Mesenchymal stem cell (in vitro differentiated cells and primary cell): ENCODE measurements around the gene KCNAB2.
"Not testable (repeated sequence)": the region's sequence is repeated elsewhere in the genome, so short reads cannot be mapped to it uniquely, and the experiment has no call there.

Experiments
- DNase-seq: peaks from one replicate; pipeline ENCODE4 v3.0.0-alpha.2; 2013
- H2AFZ ChIP-seq: one replicate; pipeline ENCODE4 v1.6.1; 2013; ENCODE audit warnings: low read depth, mild to moderate bottlenecking, control low read depth, inconsistent platforms, low read length, moderate library complexity
- H2AK5ac ChIP-seq: 2 replicates; pipeline ENCODE4 v1.6.1; 2013; ENCODE audit warnings: low read length, moderate library complexity, mild to moderate bottlenecking, inconsistent platforms; ENCODE audit not compliant: severe bottlenecking
- H2BK120ac ChIP-seq: one replicate; pipeline ENCODE4 v1.6.1; 2013; ENCODE audit warnings: low read depth, mild to moderate bottlenecking, inconsistent platforms, low read length, moderate library complexity
- H2BK12ac ChIP-seq, 2 experiments: one replicate each; pipeline ENCODE4 v1.6.1; 2013; ENCODE audit warnings: inconsistent platforms in 2 of 2, low read length in 2 of 2, mild to moderate bottlenecking in 2 of 2, moderate library complexity in 2 of 2, control low read depth in 1 of 2
- H2BK15ac ChIP-seq: one replicate; pipeline ENCODE4 v1.6.1; 2013; ENCODE audit warnings: mild to moderate bottlenecking, low read depth, inconsistent platforms; ENCODE audit not compliant: poor library complexity, severe bottlenecking
- H2BK5ac ChIP-seq: 2 replicates; pipeline ENCODE4 v1.6.1; 2013; ENCODE audit warnings: low read depth, mild to moderate bottlenecking, low read length, control low read depth, inconsistent platforms; ENCODE audit not compliant: poor library complexity, severe bottlenecking
- H3K14ac ChIP-seq, 2 experiments: one replicate each; pipeline ENCODE4 v1.6.1; 2013; ENCODE audit warnings: inconsistent platforms in 2 of 2, low read length in 2 of 2, control low read depth in 1 of 2, mild to moderate bottlenecking in 1 of 2, moderate library complexity in 1 of 2
- H3K18ac ChIP-seq, 2 experiments: one replicate each; pipeline ENCODE4 v1.6.1; 2013; ENCODE audit warnings: inconsistent platforms in 2 of 2, low read length in 2 of 2, control low read depth in 1 of 2, low read depth in 1 of 2, mild to moderate bottlenecking in 1 of 2
- H3K23ac ChIP-seq, 2 experiments: one replicate each; pipeline ENCODE4 v1.6.1; 2013; ENCODE audit warnings: inconsistent platforms in 2 of 2, low read length in 2 of 2, mild to moderate bottlenecking in 2 of 2, moderate library complexity in 2 of 2, control low read depth in 1 of 2
- H3K27ac ChIP-seq: 2 replicates; pipeline ENCODE4 v1.5.1; 2013; ENCODE audit warnings: mild to moderate bottlenecking, moderate library complexity, low read length, control low read depth, inconsistent platforms; ENCODE audit not compliant: poor library complexity, severe bottlenecking
- H3K27me3 ChIP-seq, 2 experiments: 2 replicates each; pipeline versions ENCODE4 v1.6.1 to v1.7.0; 2013; ENCODE audit warnings: low read length in 2 of 2, mild to moderate bottlenecking in 2 of 2, moderate library complexity in 2 of 2, control low read depth in 1 of 2, inconsistent platforms in 1 of 2; ENCODE audit not compliant: control insufficient read depth in 1 of 2, insufficient read depth in 1 of 2
- H3K36me3 ChIP-seq, 2 experiments: 2 replicates each; pipeline versions ENCODE4 v1.6.1 to v1.7.0; 2013; ENCODE audit warnings: low read length in 2 of 2, control low read depth in 1 of 2, inconsistent platforms in 1 of 2, low read depth in 1 of 2, mild to moderate bottlenecking in 1 of 2; ENCODE audit not compliant: insufficient read depth in 2 of 2, control insufficient read depth in 1 of 2
- H3K4ac ChIP-seq, 2 experiments: one replicate each; pipeline ENCODE4 v1.6.1; 2013; ENCODE audit warnings: inconsistent platforms in 2 of 2, low read length in 2 of 2, mild to moderate bottlenecking in 2 of 2, moderate library complexity in 2 of 2, control low read depth in 1 of 2, low read depth in 1 of 2
- H3K4me1 ChIP-seq: 2 replicates; pipeline ENCODE4 v1.6.1; 2013; ENCODE audit warnings: low read depth, low read length, control low read depth; ENCODE audit not compliant: control insufficient read depth, insufficient read depth
- H3K4me2 ChIP-seq: 2 replicates; pipeline ENCODE4 v1.6.1; 2013; ENCODE audit warnings: low read length, mild to moderate bottlenecking, inconsistent platforms; ENCODE audit not compliant: poor library complexity, severe bottlenecking
- H3K4me3 ChIP-seq, 2 experiments: 2 replicates each; pipeline versions ENCODE4 v1.5.1 to v1.7.0; 2013; ENCODE audit warnings: low read length in 2 of 2, mild to moderate bottlenecking in 2 of 2, control low read depth in 1 of 2, low read depth in 1 of 2; ENCODE audit not compliant: insufficient read depth in 1 of 2
- H3K79me1 ChIP-seq: replicated peaks from 2 replicates; pipeline ENCODE4 v1.6.1; 2013; ENCODE audit warnings: mild to moderate bottlenecking, control low read depth, low read length, inconsistent platforms; ENCODE audit not compliant: poor library complexity, severe bottlenecking
- H3K9ac ChIP-seq: 2 replicates; pipeline ENCODE4 v1.7.0; 2013; ENCODE audit warnings: mild to moderate bottlenecking, low read length, moderate library complexity
- H3K9me3 ChIP-seq: 2 replicates; pipeline ENCODE4 v1.7.0; 2013; ENCODE audit warnings: mild to moderate bottlenecking, low read length; ENCODE audit not compliant: control insufficient read depth
- H4K8ac ChIP-seq: one replicate; pipeline ENCODE4 v1.6.1; 2013; ENCODE audit warnings: inconsistent platforms, mild to moderate bottlenecking, low read length, moderate library complexity
- H4K91ac ChIP-seq: one replicate; pipeline ENCODE4 v1.6.1; 2013; ENCODE audit warnings: mild to moderate bottlenecking, low read length, inconsistent platforms
- WGBS: methylation state at CpG from one replicate; pipeline ENCODE4 v1.1.7; 2013; ENCODE audit warnings: mixed read lengths; 5-methylcytosine and 5-hydroxymethylcytosine counted together

KCNAB2 gene

DNA sequence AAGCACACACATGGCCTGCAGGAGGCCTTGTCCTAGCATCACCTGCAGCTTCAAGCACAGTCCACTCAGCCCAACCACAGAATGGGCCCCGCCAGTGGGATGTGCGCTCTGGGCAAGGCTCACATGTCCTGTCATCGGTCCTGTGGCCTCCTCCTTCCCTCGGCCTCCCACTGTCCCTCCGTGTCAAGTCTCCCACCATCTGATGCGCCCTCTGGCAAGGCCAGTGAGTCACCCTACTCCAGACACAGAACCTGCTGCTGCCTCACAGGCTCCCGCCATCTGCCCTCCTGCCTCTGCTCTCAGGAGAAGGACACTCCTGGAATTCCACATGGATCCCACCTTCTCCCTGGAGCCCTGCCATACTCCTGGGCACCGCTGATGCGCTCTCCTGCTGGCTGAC, 14.2 kb downstream of the KCNAB2 start:
- H2BK5ac ChIP-seq: no peak overlapping the region
- peaks cover 39 to 49% of the 10 kb centered on the region in 2 experiments for H3K27me3 ChIP-seq
- WGBS: 83% methylated on average over 9 of the region's 9 CpGs
- no peak overlapping the region for H4K91ac ChIP-seq
- no peak overlapping the region for H2BK120ac ChIP-seq
- no peak for DNase-seq
- no peak overlapping the region for H3K4ac ChIP-seq
- H3K14ac ChIP-seq: no peak overlapping the region
- no peak overlapping the region for H4K8ac ChIP-seq
- no peak overlapping the region for H2AK5ac ChIP-seq
- H3K79me1 ChIP-seq: no peaks in the 10 kb centered on the region
- no peaks in the 10 kb centered on the region for H3K36me3 ChIP-seq
- no peaks in the 10 kb centered on the region for H3K9me3 ChIP-seq
- H3K4me1 ChIP-seq: no peaks in the 10 kb centered on the region
- no peak overlapping the region for H3K18ac ChIP-seq
- H3K4me2 ChIP-seq: no peak overlapping the region
- no peak overlapping the region for H3K9ac ChIP-seq
- H3K4me3 ChIP-seq: no peak overlapping the region
- H2AFZ ChIP-seq: no peak overlapping the region
- H2BK12ac ChIP-seq: no peak overlapping the region
- no peak overlapping the region for H3K23ac ChIP-seq
- H3K27ac ChIP-seq: no peak overlapping the region
- no peak overlapping the region for H2BK15ac ChIP-seq

DNA sequence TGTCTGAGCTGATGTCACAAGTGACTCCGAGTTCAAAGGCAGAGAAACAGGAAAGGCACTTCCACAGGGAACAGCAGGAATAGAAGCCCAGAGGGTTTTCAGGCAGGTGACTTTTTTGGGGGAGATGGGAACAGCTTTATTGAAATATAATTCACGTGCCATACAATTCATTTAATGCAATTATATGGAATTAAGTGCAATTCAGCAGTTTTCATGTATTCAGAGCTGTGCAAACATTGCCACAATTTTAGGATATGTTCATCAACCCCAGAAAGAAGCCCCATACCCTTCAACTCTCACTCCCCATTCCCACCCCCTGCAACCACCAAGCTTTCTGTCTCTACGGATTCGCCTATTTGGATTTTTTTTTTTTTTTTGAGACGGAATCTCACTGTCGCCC, 17.0 kb downstream of the KCNAB2 start:
- Histone ChIP-seq H3K4ac (no peak overlapping the region), H2BK5ac (no peak overlapping the region), H2BK120ac (no peak overlapping the region), H3K9ac (no peak overlapping the region), H3K18ac (no peak overlapping the region), H2AFZ (no peak overlapping the region), H2BK12ac (no peak overlapping the region), H4K8ac (no peak overlapping the region), H3K27me3 (peaks cover 42 to 49% of the 10 kb centered on the region in 2 experiments), H3K4me1 (no peaks in the 10 kb centered on the region), H3K14ac (no peak overlapping the region), H3K9me3 (no peaks in the 10 kb centered on the region), H3K79me1 (no peaks in the 10 kb centered on the region), H3K4me2 (no peak overlapping the region), H2AK5ac (no peak overlapping the region), H3K4me3 (no peak overlapping the region), H3K23ac (no peak overlapping the region), H3K36me3 (no peaks in the 10 kb centered on the region), H2BK15ac (no peak overlapping the region), H4K91ac (no peak overlapping the region), H3K27ac (no peak overlapping the region)
- 84% methylated on average over 5 of the region's 6 CpGs for WGBS
- no peak for DNase-seq

DNA sequence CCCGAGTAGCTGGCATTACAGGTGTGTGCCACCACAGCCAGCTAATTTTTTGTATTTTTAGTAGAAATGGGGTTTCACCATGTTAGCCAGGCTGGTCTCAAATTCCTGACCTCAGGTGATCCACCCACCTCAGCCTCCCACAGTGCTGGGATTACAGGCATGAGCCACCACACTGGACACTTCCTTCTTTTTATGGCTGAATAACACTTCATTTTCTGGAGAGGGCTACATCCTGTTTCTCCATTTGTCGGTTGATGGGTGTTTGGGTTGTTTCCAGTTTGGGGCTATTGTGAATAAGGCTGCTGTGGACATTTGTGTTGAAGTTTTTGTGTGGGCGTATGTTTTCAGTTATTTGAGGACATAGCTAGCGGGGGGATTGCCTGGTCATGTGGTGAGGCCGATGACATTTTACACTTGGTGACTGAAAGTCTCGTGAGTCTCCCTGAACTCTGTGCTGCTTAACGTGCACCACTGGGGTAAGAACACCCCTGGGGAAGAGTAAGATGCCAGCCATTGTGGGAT, 17.9 kb downstream of the KCNAB2 start:
- not testable (repeated sequence) for H3K14ac ChIP-seq, H3K27ac ChIP-seq, H3K79me1 ChIP-seq, H2BK15ac ChIP-seq, DNase-seq, H3K9ac ChIP-seq, H3K9me3 ChIP-seq, H2BK120ac ChIP-seq, H2AFZ ChIP-seq, H3K4ac ChIP-seq, H2AK5ac ChIP-seq, H4K91ac ChIP-seq, H4K8ac ChIP-seq, H3K4me3 ChIP-seq, H3K18ac ChIP-seq, H3K36me3 ChIP-seq, H3K4me2 ChIP-seq, H3K4me1 ChIP-seq, H3K23ac ChIP-seq, H2BK5ac ChIP-seq, H2BK12ac ChIP-seq
- H3K27me3 ChIP-seq: peaks cover 40 to 43% of the 10 kb centered on the region in 2 experiments
- 90% methylated on average over 6 of the region's 7 CpGs for WGBS

DNA sequence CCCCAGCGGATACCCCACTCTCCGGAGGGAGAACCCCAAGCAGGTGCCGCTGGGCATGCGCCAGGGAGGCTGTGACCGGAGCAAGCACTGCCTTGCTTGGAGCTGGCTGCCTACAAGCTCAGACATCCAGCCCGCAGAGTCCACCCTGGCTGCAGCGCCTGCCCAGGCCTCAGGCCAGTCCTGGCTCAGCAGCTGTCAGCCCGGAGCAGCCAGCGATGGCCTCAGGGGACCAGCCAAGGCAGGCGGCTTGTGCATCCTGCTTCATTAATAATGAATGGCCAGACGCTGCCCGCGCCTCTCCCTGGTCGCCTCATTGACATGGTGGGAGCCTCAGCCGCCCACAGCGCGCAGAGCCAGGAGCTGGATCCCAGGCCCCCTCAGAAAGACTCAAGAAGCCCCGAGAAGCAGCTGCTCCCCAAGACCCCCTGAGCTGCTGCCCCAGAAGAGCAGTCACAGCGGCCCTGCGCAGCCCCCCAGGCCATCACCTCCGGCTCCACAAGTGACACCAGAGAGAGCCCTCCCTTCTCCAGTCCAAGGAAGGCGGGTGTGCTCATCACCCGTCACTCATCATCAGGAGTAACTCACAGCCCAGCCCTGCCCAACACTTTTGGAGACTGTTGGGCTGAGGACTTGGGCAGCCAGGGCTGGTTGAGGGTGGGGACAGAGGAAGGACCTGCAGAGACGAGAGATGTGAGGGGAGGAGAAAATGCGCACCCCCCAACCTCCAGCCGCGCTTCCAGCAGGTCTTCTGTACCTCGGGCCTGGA, 19.6 kb downstream of the KCNAB2 start:
- Histone ChIP-seq H3K36me3 (no peaks in the 10 kb centered on the region), H4K8ac (no peak overlapping the region)
- 86% methylated on average over 25 of the region's 28 CpGs for WGBS

More for the DNA sequence above, 19.6 kb downstream of the KCNAB2 start:
- Histone ChIP-seq H2BK5ac (no peak overlapping the region), H2AFZ (no peak overlapping the region), H3K4me1 (no peaks in the 10 kb centered on the region), H3K18ac (no peak overlapping the region), H3K4ac (no peak overlapping the region), H3K9me3 (no peaks in the 10 kb centered on the region), H4K91ac (no peak overlapping the region), H2AK5ac (no peak overlapping the region), H3K4me3 (no peak overlapping the region), H2BK120ac (no peak overlapping the region), H3K79me1 (no peaks in the 10 kb centered on the region), H3K27me3 (peaks cover 34 to 39% of the 10 kb centered on the region in 2 experiments), H3K27ac (no peak overlapping the region), H3K23ac (no peak overlapping the region), H3K14ac (no peak overlapping the region), H3K9ac (no peak overlapping the region), H2BK12ac (no peak overlapping the region), H2BK15ac (no peak overlapping the region), H3K4me2 (no peak overlapping the region)
- DNase-seq: no peak
